GM23338 (cell line): ENCODE results near the gene ATP8A2.
"Not testable (repeated sequence)": the region's sequence is repeated elsewhere in the genome, so short reads cannot be mapped to it uniquely, and the experiment has no call there.

Experiments used
- EZH2 ChIP-seq: fragments of 200-600 bp; sonication (generic); IDR thresholded peaks from one replicate; pipeline ENCODE4 v1.8.0; 2017; ENCODE audit warnings: antibody characterized with exemption, mild to moderate bottlenecking, low read depth; ENCODE audit not compliant: unreplicated experiment
- EZH2phosphoT487 ChIP-seq: fragments of 200-600 bp; sonication (generic); IDR thresholded peaks from one replicate; pipeline ENCODE4 v1.8.1; 2018; ENCODE audit warnings: antibody characterized with exemption; ENCODE audit not compliant: unreplicated experiment
- POLR2AphosphoS5 ChIP-seq: IDR thresholded peaks from 2 replicates; pipeline ENCODE4 v1.6.1; 2016; ENCODE audit warnings: antibody characterized with exemption, low read depth
- ZNF331 ChIP-seq: fragments of 250-450 bp; sonication (Bioruptor Pico); IDR thresholded peaks from 2 replicates; pipeline ENCODE4 v1.5.0; 2020; ENCODE audit warnings: low read depth, mild to moderate bottlenecking, moderate library complexity
- TF ChIP-seq, protein P1 (sequence below): IDR thresholded peaks from one replicate; pipeline ENCODE4 v1.6.1; 2018; ENCODE audit warnings: antibody characterized with exemption; ENCODE audit not compliant: unreplicated experiment
- TF ChIP-seq, protein P2 (sequence below), 2 experiments: fragments of 200-600 bp in 1 of 2; sonication (generic) in 1 of 2; conservative IDR thresholded peaks; 2 replicates each; pipeline versions ENCODE4 v1.5.1 to v1.6.1; 2016 to 2017; ENCODE audit warnings: antibody characterized with exemption in 2 of 2, low read depth in 2 of 2, mild to moderate bottlenecking in 2 of 2, moderate library complexity in 1 of 2

DNA sequence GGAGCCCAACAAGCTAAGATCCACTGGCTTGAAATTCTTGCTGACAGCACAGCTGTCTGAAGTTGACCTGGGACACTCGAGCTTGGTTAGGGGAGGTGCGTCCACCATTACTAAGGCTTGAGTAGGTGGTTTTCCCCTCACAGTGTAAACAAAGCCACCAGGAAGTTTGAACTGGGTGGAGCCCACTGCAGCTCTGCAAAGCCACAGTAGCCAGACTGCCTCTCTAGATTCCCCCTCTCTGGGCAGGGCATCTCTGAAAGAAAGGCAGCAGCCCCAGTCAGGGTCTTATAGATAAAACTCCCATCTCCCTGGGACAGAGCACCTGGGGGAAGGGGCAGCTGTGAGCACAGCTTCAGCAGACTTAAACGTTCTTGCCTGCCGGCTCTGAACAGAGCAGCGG is 582.3 kb downstream of the ATP8A2 start:
- TF ChIP-seq, protein P1, sequence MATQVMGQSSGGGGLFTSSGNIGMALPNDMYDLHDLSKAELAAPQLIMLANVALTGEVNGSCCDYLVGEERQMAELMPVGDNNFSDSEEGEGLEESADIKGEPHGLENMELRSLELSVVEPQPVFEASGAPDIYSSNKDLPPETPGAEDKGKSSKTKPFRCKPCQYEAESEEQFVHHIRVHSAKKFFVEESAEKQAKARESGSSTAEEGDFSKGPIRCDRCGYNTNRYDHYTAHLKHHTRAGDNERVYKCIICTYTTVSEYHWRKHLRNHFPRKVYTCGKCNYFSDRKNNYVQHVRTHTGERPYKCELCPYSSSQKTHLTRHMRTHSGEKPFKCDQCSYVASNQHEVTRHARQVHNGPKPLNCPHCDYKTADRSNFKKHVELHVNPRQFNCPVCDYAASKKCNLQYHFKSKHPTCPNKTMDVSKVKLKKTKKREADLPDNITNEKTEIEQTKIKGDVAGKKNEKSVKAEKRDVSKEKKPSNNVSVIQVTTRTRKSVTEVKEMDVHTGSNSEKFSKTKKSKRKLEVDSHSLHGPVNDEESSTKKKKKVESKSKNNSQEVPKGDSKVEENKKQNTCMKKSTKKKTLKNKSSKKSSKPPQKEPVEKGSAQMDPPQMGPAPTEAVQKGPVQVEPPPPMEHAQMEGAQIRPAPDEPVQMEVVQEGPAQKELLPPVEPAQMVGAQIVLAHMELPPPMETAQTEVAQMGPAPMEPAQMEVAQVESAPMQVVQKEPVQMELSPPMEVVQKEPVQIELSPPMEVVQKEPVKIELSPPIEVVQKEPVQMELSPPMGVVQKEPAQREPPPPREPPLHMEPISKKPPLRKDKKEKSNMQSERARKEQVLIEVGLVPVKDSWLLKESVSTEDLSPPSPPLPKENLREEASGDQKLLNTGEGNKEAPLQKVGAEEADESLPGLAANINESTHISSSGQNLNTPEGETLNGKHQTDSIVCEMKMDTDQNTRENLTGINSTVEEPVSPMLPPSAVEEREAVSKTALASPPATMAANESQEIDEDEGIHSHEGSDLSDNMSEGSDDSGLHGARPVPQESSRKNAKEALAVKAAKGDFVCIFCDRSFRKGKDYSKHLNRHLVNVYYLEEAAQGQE = not testable (repeated sequence)
- TF ChIP-seq, protein P2, sequence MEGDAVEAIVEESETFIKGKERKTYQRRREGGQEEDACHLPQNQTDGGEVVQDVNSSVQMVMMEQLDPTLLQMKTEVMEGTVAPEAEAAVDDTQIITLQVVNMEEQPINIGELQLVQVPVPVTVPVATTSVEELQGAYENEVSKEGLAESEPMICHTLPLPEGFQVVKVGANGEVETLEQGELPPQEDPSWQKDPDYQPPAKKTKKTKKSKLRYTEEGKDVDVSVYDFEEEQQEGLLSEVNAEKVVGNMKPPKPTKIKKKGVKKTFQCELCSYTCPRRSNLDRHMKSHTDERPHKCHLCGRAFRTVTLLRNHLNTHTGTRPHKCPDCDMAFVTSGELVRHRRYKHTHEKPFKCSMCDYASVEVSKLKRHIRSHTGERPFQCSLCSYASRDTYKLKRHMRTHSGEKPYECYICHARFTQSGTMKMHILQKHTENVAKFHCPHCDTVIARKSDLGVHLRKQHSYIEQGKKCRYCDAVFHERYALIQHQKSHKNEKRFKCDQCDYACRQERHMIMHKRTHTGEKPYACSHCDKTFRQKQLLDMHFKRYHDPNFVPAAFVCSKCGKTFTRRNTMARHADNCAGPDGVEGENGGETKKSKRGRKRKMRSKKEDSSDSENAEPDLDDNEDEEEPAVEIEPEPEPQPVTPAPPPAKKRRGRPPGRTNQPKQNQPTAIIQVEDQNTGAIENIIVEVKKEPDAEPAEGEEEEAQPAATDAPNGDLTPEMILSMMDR (conservative IDR thresholded peaks at IDR 0.05; ENCODE audit: low read depth in 2 of 2) = not testable (repeated sequence)
- not testable (repeated sequence) for TF ChIP-seq EZH2phosphoT487, EZH2, ZNF331, POLR2AphosphoS5
